ENCODE measurements around the gene KIDINS220. TPM values are rescaled to one million over a fixed set of nuclear protein-coding genes. Genes with fewer than 3 reads are reported as not detected.

KIDINS220 gene
- total and polyA plus RNA-seq, 9 of the 15 experiments (the other 6 are each of a cell fraction or from before 2014, with no cell fraction given): 15.2 to 48.0 (median 34.4) TPM

DNA sequence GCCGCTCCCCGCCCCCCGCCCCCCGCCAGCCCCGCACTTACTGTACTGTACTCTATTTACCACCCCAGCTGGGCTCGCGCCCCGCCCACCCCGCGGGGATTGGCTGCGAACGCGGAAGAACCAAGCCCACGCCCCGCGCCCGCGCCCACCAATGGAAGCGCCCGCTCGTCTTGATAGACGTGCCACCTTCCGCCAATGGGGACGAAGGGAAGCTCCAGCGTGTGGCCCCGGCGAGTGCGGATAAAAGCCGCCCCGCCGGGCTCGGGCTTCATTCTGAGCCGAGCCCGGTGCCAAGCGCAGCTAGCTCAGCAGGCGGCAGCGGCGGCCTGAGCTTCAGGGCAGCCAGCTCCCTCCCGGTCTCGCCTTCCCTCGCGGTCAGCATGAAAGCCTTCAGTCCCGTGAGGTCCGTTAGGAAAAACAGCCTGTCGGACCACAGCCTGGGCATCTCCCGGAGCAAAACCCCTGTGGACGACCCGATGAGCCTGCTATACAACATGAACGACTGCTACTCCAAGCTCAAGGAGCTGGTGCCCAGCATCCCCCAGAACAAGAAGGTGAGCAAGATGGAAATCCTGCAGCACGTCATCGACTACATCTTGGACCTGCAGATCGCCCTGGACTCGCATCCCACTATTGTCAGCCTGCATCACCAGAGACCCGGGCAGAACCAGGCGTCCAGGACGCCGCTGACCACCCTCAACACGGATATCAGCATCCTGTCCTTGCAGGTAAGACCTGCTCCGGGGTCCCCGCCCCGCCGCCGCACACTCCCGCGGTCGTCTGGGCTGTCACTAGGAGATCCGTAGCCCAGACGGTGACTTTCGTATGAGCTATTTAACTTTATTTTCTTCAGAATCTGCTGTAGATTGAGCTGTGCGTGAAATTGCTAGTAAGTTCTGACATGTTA is 155.4 kb downstream of the KIDINS220 start, which contains the start of gene ID2 (continued):
- TF ChIP-seq CCAR2 (IDR thresholded peaks at IDR 0.05; ENCODE audit: low read depth, low read length) (no peak), CHD1 (IDR thresholded peaks at IDR 0.05; ENCODE audit: low read length) (peak; percentile 89), TEAD1 (CRISPR knock-in tag; IDR thresholded peaks at IDR 0.05) (0 out of 4 replicates have a peak, but pooled peaks of 1 of the 2 experiments have one; percentile 35), RBM14 (IDR thresholded peaks at IDR 0.05; ENCODE audit: borderline replicate concordance, insufficient read depth, low read depth, low read length) (no peak), NR2C1 (IDR thresholded peaks at IDR 0.05) (no peak), NR2C1 (tag; IDR thresholded peaks at IDR 0.05) (no peak), ZNF707 (CRISPR knock-in tag; conservative IDR thresholded peaks at IDR 0.05) (no peak)

Data from K562 (cell line).